H1 (cell line): ENCODE results near the gene MPPED1. TPM values are rescaled to one million over a fixed set of nuclear protein-coding genes. Genes with fewer than 3 reads are reported as not detected.

Experiments used
- BRCA1 ChIP-seq: IDR thresholded peaks from 2 replicates; pipeline ENCODE4 v1.6.1; 2012; ENCODE audit warnings: low read depth, low read length, improper control_type of control experiment
- CBX8 ChIP-seq: fragments of 300-800, 300-1000 bp; sonication (generic); IDR thresholded peaks from 2 replicates; pipeline ENCODE4 v1.7.1; 2016; ENCODE audit warnings: low read depth, low read length, borderline replicate concordance
- CHD2 ChIP-seq: IDR thresholded peaks from 2 replicates; pipeline ENCODE4 v1.6.1; 2012; ENCODE audit warnings: low read length, improper control_type of control experiment
- CTBP2 ChIP-seq: IDR thresholded peaks from 2 replicates; pipeline ENCODE4 v1.7.0; 2011; ENCODE audit warnings: borderline replicate concordance, mild to moderate bottlenecking, moderate library complexity, mixed read lengths, low read length; ENCODE audit not compliant: insufficient read depth, insufficient read length
- CTCF ChIP-seq, 3 experiments: IDR thresholded peaks; 1 replicate in 2 of 3; 2 replicates in 1 of 3; pipeline versions ENCODE4 v1.5.1 to v1.6.1; 2011; ENCODE audit warnings: low read length in 3 of 3, mild to moderate bottlenecking in 3 of 3, inconsistent platforms in 2 of 3, low read depth in 1 of 3, moderate library complexity in 1 of 3; ENCODE audit not compliant: insufficient read depth in 1 of 3; ENCODE audit errors: control extremely low read depth in 1 of 3
- HDAC6 ChIP-seq: IDR thresholded peaks from one replicate; pipeline ENCODE4 v1.7.1; 2012; ENCODE audit warnings: low read depth, mild to moderate bottlenecking, inconsistent platforms, low read length, moderate library complexity
- POLR2A ChIP-seq, 2 experiments: IDR thresholded peaks; 1 replicate in 1 of 2; 2 replicates in 1 of 2; pipeline ENCODE4 v1.6.1; 2011; ENCODE audit warnings: low read depth in 2 of 2, low read length in 2 of 2, mild to moderate bottlenecking in 2 of 2; ENCODE audit errors: control extremely low read depth in 1 of 2
- SUZ12 ChIP-seq: fragments of 200-600 bp; sonication (generic); IDR thresholded peaks from 2 replicates; pipeline ENCODE4 v1.6.1; 2012; ENCODE audit warnings: mild to moderate bottlenecking, inconsistent platforms, low read length, moderate library complexity, mixed read lengths
- TCF12 ChIP-seq: IDR thresholded peaks from 2 replicates; pipeline ENCODE4 v1.6.1; 2011; ENCODE audit warnings: low read depth, mild to moderate bottlenecking, low read length
- polyA plus RNA-seq, 7 experiments: library from polyadenylated mRNA; depleted of rRNA in 3 of 7; stranded (reverse) in 5 of 7; unstranded in 2 of 7; fragments of >200 nt in 5 of 7; fragments of 200-250 nt in 2 of 7; gene quantifications; 1 replicate in 5 of 7; 2 replicates in 1 of 7; 4 replicates in 1 of 7; pipeline versions ENCODE4 v1.2.1 to v1.2.3, GENCODE V29; 2011 to 2013; ENCODE audit warnings: missing spikeins in 2 of 7, mixed read lengths in 2 of 7
- total RNA-seq: library from RNA; stranded (reverse); fragmentation: NEBNext Ultra II Directional; extraction: Animal tissue kit (Norgen Biotek cat#: 25700); gene quantifications from 2 replicates; pipeline ENCODE4 v1.2.1, GENCODE V29; 2021
- TF ChIP-seq, protein P1 (sequence below): fragments of 300-600 bp; sonication (generic); IDR thresholded peaks from 2 replicates; pipeline ENCODE4 v1.7.1; 2012; ENCODE audit warnings: low read length, moderate library complexity, mild to moderate bottlenecking, inconsistent platforms; ENCODE audit not compliant: insufficient replicate concordance

The MPPED1 gene
- total and polyA plus RNA-seq, 2 of the 8 experiments (the other 6 are each of a cell fraction or from before 2014, with no cell fraction given): 0.29 to 0.37 TPM

DNA sequence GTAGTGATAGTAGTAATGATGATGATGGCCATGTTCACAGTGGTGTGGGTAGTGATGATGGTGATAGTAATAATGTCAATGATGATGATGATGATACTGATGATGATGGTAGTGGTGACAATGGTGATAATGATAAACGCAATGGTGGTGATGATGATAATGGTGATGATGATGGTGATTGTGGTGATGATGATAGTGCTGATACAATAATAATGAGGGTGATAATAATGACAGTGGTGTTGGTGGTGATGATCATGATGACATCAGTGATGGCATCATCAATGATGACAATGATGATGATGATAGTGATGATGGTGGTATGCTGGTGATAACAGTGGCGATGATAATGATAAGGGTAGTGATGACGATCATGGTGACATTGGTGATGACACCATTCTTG lies 92.3 kb downstream of the MPPED1 start (continued):
- TF ChIP-seq, protein P1, sequence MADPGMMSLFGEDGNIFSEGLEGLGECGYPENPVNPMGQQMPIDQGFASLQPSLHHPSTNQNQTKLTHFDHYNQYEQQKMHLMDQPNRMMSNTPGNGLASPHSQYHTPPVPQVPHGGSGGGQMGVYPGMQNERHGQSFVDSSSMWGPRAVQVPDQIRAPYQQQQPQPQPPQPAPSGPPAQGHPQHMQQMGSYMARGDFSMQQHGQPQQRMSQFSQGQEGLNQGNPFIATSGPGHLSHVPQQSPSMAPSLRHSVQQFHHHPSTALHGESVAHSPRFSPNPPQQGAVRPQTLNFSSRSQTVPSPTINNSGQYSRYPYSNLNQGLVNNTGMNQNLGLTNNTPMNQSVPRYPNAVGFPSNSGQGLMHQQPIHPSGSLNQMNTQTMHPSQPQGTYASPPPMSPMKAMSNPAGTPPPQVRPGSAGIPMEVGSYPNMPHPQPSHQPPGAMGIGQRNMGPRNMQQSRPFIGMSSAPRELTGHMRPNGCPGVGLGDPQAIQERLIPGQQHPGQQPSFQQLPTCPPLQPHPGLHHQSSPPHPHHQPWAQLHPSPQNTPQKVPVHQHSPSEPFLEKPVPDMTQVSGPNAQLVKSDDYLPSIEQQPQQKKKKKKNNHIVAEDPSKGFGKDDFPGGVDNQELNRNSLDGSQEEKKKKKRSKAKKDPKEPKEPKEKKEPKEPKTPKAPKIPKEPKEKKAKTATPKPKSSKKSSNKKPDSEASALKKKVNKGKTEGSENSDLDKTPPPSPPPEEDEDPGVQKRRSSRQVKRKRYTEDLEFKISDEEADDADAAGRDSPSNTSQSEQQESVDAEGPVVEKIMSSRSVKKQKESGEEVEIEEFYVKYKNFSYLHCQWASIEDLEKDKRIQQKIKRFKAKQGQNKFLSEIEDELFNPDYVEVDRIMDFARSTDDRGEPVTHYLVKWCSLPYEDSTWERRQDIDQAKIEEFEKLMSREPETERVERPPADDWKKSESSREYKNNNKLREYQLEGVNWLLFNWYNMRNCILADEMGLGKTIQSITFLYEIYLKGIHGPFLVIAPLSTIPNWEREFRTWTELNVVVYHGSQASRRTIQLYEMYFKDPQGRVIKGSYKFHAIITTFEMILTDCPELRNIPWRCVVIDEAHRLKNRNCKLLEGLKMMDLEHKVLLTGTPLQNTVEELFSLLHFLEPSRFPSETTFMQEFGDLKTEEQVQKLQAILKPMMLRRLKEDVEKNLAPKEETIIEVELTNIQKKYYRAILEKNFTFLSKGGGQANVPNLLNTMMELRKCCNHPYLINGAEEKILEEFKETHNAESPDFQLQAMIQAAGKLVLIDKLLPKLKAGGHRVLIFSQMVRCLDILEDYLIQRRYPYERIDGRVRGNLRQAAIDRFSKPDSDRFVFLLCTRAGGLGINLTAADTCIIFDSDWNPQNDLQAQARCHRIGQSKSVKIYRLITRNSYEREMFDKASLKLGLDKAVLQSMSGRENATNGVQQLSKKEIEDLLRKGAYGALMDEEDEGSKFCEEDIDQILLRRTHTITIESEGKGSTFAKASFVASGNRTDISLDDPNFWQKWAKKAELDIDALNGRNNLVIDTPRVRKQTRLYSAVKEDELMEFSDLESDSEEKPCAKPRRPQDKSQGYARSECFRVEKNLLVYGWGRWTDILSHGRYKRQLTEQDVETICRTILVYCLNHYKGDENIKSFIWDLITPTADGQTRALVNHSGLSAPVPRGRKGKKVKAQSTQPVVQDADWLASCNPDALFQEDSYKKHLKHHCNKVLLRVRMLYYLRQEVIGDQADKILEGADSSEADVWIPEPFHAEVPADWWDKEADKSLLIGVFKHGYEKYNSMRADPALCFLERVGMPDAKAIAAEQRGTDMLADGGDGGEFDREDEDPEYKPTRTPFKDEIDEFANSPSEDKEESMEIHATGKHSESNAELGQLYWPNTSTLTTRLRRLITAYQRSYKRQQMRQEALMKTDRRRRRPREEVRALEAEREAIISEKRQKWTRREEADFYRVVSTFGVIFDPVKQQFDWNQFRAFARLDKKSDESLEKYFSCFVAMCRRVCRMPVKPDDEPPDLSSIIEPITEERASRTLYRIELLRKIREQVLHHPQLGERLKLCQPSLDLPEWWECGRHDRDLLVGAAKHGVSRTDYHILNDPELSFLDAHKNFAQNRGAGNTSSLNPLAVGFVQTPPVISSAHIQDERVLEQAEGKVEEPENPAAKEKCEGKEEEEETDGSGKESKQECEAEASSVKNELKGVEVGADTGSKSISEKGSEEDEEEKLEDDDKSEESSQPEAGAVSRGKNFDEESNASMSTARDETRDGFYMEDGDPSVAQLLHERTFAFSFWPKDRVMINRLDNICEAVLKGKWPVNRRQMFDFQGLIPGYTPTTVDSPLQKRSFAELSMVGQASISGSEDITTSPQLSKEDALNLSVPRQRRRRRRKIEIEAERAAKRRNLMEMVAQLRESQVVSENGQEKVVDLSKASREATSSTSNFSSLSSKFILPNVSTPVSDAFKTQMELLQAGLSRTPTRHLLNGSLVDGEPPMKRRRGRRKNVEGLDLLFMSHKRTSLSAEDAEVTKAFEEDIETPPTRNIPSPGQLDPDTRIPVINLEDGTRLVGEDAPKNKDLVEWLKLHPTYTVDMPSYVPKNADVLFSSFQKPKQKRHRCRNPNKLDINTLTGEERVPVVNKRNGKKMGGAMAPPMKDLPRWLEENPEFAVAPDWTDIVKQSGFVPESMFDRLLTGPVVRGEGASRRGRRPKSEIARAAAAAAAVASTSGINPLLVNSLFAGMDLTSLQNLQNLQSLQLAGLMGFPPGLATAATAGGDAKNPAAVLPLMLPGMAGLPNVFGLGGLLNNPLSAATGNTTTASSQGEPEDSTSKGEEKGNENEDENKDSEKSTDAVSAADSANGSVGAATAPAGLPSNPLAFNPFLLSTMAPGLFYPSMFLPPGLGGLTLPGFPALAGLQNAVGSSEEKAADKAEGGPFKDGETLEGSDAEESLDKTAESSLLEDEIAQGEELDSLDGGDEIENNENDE: no peak
- TF ChIP-seq TCF12 (no peak), CHD2 (no peak), CBX8 (no peak), CTCF (IDR thresholded peaks at IDR 0.05; ENCODE audit: control extremely low read depth in 1 of 3, insufficient read depth in 1 of 3, low read depth in 1 of 3, low read length in 3 of 3) (no peak), HDAC6 (no peak), BRCA1 (no peak), POLR2A (IDR thresholded peaks at IDR 0.05; ENCODE audit: control extremely low read depth in 1 of 2, low read depth in 2 of 2, low read length in 2 of 2) (no peak), CTBP2 (no peak), SUZ12 (no peak)
